ENCODE data around the gene CRY2. TPM values are rescaled to one million over a fixed set of nuclear protein-coding genes. Genes with fewer than 3 reads are reported as not detected.
A peak's percentile ranks its signal among the peaks of the same experiment; 100 is the strongest.

The CRY2 gene
- total RNA-seq = 10 to 100 TPM; 27.1 to 39.2 (median 33.1) TPM
- 10 to 100 TPM in 1 of 3 donors, 1 to 10 TPM in 2; 5.6 to 10.9 (median 5.6) TPM for polyA plus RNA-seq
- long read RNA-seq, donor 1, full-length matches to known transcripts = 4 of 4 reads
- long read RNA-seq, donor 1, partial matches to known transcripts = 0 of 4 reads
- long read RNA-seq, donor 1, other reads (novel, unspliced or antisense) = 0 of 4 reads
- long read RNA-seq, donor 2, full-length matches to known transcripts = 2 of 2 reads
- long read RNA-seq, donor 2, partial matches to known transcripts = 0 of 2 reads
- long read RNA-seq, donor 2, other reads (novel, unspliced or antisense) = 0 of 2 reads

- no peaks in the 10 kb centered on the region for H3K9me3 ChIP-seq
- 0 to 1% (median 0%) methylated on average over 17 to 75 of the region's 75 CpGs for WGBS, 5 donors
These were observed at the start of gene CRY2 for GRCh38 chr11:45846974-45847910. CRY2 (plus strand) TSS chr11:45847475; CDS start chr11:45847491, 16 bp downstream.

GRCh38 chr11:45798793-45799441 is 48.4 kb upstream of the CRY2 start:
- WGBS, 5 donors = 90 to 92% (median 91%) methylated on average over 10 of the region's 10 CpGs
- DNase-seq = peak; percentile 49
- no peak overlapping the region for H3K27ac ChIP-seq
- no peaks in the 10 kb centered on the region for H3K9me3 ChIP-seq
- H3K4me1 ChIP-seq = peaks cover 0 to 8% (median 5%) of the 10 kb centered on the region in 6 donors
- TF ChIP-seq POLR2AphosphoS5 (IDR thresholded peaks at IDR 0.05) (no peak), CTCF (IDR thresholded peaks at IDR 0.05 in 8 of 11, conservative IDR thresholded peaks at IDR 0.05 in 3 of 11) (no peak)
- intact Hi-C loops (cut with DNase I; ENCODE audit: low total_unique reads) = no loop called here
- no peak overlapping the region for H3K4me3 ChIP-seq
- H3K27me3 ChIP-seq (replicated peaks in 1 of 7) = no peaks in the 10 kb centered on the region
- H3K36me3 ChIP-seq = no peaks in the 10 kb centered on the region

More at GRCh38 chr11:45846974-45847910, at the start of gene CRY2:
- no peaks in the 10 kb centered on the region for H3K27me3 ChIP-seq (replicated peaks in 1 of 7)
- H3K36me3 ChIP-seq = peaks cover 0 to 7% (median 0%) of the 10 kb centered on the region in 6 donors
- TF ChIP-seq POLR2A (IDR thresholded peaks at IDR 0.05) (peak; percentile 45 to 95 (median 76)), POLR2AphosphoS5 (IDR thresholded peaks at IDR 0.05) (peak; percentile 93 to 98 (median 98)), CTCF (IDR thresholded peaks at IDR 0.05 in 8 of 11, conservative IDR thresholded peaks at IDR 0.05 in 3 of 11) (peak in 3 of 11 experiments; percentile 32 to 45 (median 35))
- intact Hi-C loops (cut with DNase I; ENCODE audit: low total_unique reads) = no loop called here
- H3K4me3 ChIP-seq = peak within 1 kb of the TSS; percentile 67 to 96 (median 80)
- DNase-seq = peak; percentile 99
- H3K4me1 ChIP-seq = peaks cover 39 to 68% (median 63%) of the 10 kb centered on the region in 6 donors
- peak within 1 kb of the TSS; percentile 85 to 96 (median 92) for H3K27ac ChIP-seq

- TF ChIP-seq POLR2AphosphoS5 (IDR thresholded peaks at IDR 0.05) = no peak
- TF ChIP-seq POLR2A (IDR thresholded peaks at IDR 0.05) = no peak
- no peak for TF ChIP-seq CTCF (IDR thresholded peaks at IDR 0.05 in 8 of 11, conservative IDR thresholded peaks at IDR 0.05 in 3 of 11)
- H3K9me3 ChIP-seq = no peaks in the 10 kb centered on the region
- WGBS, 5 donors = 90 to 100% (median 93%) methylated on average over 3 of the region's 3 CpGs
- H3K27ac ChIP-seq = no peak overlapping the region
- no peak for DNase-seq
- intact Hi-C loops (cut with DNase I; ENCODE audit: low total_unique reads) = no loop called here
- no peaks in the 10 kb centered on the region for H3K36me3 ChIP-seq
- no peaks in the 10 kb centered on the region for H3K27me3 ChIP-seq (replicated peaks in 1 of 7)
- peaks cover 0 to 11% (median 9%) of the 10 kb centered on the region in 6 donors for H3K4me1 ChIP-seq
- no peak overlapping the region for H3K4me3 ChIP-seq
These were observed 47.7 kb upstream of the CRY2 start for GRCh38 chr11:45799562-45799961.

All from spleen (tissue), 13 donors.